Measurements from ENCODE around the gene CBX8. TPM values are rescaled to one million over a fixed set of nuclear protein-coding genes. Genes with fewer than 3 reads are reported as not detected.
A peak's percentile ranks its signal among the peaks of the same experiment; 100 is the strongest.

Gene CBX8
- total RNA-seq, 1 experiment from 2014 or later: 2.0 TPM

- peak overlapping the region; percentile 48 for H3K4me3 Mint-ChIP-seq
- peaks cover 49% of the 10 kb centered on the region for H3K4me1 Mint-ChIP-seq
Measured at GRCh38 chr17:79797492-79798298, 818 bp upstream of the CBX8 start.

DNA sequence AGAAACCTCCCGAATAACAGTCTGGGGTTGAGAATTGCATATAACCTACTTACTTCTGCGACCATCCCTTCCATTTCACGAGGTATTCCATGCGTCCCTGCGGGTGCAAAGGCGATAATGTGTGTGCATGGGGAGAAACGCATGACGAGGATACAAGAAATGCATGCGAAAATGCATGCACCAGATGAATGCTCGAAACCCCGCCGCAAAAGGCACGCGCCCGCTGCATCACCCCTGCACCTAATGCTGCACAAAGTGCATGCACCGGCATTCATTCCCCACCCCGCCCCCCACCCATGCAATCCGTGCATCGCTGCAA lies 474 bp downstream of the CBX8 start:
- ATAC-seq: no peak
- ChIA-PET CTCF (interaction anchor here (0.7 to 9.2 kb wide), 28 partner anchors 7 to 305 kb away, joined by 3 to 119 read pairs (median 6); partner anchors contain the start of genes CBX4 and GAA), POLR2A (interaction anchor here (0.8 to 2.7 kb wide), 12 partner anchors 10 to 197 kb away, joined by 3 to 11 read pairs (median 6); partner anchors contain the start of genes CBX2 and CBX4)
- H3K27me3 Mint-ChIP-seq (ENCODE audit: low read depth): peaks cover 94% of the 10 kb centered on the region
- no peak for DNase-seq (ENCODE audit: low spot score)
- no peak overlapping the region for H3K27ac Mint-ChIP-seq
- peak overlapping the region; percentile 68 for H3K4me3 Mint-ChIP-seq
- no peak for TF ChIP-seq CBFB (CRISPR knock-in tag; IDR thresholded peaks at IDR 0.05; ENCODE audit: low read depth)
- no peak for TF ChIP-seq ZNF396 (CRISPR knock-in tag; IDR thresholded peaks at IDR 0.05; ENCODE audit: borderline replicate concordance)
- no peak for TF ChIP-seq SMAD4 (CRISPR knock-in tag; IDR thresholded peaks at IDR 0.05)
- TF ChIP-seq AR (CRISPR knock-in tag; IDR thresholded peaks at IDR 0.05): no peak
- TF ChIP-seq MLX (CRISPR knock-in tag; IDR thresholded peaks at IDR 0.05): no peak
- TF ChIP-seq ZNF138 (CRISPR knock-in tag; conservative IDR thresholded peaks at IDR 0.05): no peak
- no peak for TF ChIP-seq ATF3 (CRISPR knock-in tag; conservative IDR thresholded peaks at IDR 0.05)
- H3K36me3 Mint-ChIP-seq: no peaks in the 10 kb centered on the region
- peaks cover 42% of the 10 kb centered on the region for H3K4me1 Mint-ChIP-seq
- no peaks in the 10 kb centered on the region for H3K9me3 Mint-ChIP-seq

More at GRCh38 chr17:79797492-79798298, 818 bp upstream of the CBX8 start:
- TF ChIP-seq PREB (CRISPR knock-in tag; IDR thresholded peaks at IDR 0.05; ENCODE audit: borderline replicate concordance): 0 out of 2 replicates have a peak, but pooled peaks have one; percentile 33
- TF ChIP-seq, protein P1, sequence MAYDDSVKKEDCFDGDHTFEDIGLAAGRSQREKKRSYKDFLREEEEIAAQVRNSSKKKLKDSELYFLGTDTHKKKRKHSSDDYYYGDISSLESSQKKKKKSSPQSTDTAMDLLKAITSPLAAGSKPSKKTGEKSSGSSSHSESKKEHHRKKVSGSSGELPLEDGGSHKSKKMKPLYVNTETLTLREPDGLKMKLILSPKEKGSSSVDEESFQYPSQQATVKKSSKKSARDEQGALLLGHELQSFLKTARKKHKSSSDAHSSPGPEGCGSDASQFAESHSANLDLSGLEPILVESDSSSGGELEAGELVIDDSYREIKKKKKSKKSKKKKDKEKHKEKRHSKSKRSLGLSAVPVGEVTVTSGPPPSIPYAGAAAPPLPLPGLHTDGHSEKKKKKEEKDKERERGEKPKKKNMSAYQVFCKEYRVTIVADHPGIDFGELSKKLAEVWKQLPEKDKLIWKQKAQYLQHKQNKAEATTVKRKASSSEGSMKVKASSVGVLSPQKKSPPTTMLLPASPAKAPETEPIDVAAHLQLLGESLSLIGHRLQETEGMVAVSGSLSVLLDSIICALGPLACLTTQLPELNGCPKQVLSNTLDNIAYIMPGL (CRISPR knock-in tag; IDR thresholded peaks at IDR 0.05): no peak
- 0 out of 2 replicates have a peak, but pooled peaks have one; percentile 18 for TF ChIP-seq GABPB1 (CRISPR knock-in tag; IDR thresholded peaks at IDR 0.05)
- Mint-ChIP-seq H3K27me3 (ENCODE audit: low read depth) (peaks cover 94% of the 10 kb centered on the region), H3K9me3 (no peaks in the 10 kb centered on the region), H3K27ac (no peak overlapping the region), H3K36me3 (no peaks in the 10 kb centered on the region)
- POLR2A ChIA-PET: interaction anchor here (0.6 to 2.7 kb wide), 10 partner anchors 11 to 196 kb away, joined by 3 to 11 read pairs (median 6); partner anchors contain the start of gene CBX4
- DNase-seq (ENCODE audit: low spot score) (peak; percentile 50), ATAC-seq (peak; percentile 4)
- CTCF ChIA-PET: interaction anchor here (0.5 to 9.2 kb wide), 30 partner anchors 8 to 814 kb away, joined by 3 to 119 read pairs (median 6); partner anchors contain the start of genes CBX4 and GAA

DNA sequence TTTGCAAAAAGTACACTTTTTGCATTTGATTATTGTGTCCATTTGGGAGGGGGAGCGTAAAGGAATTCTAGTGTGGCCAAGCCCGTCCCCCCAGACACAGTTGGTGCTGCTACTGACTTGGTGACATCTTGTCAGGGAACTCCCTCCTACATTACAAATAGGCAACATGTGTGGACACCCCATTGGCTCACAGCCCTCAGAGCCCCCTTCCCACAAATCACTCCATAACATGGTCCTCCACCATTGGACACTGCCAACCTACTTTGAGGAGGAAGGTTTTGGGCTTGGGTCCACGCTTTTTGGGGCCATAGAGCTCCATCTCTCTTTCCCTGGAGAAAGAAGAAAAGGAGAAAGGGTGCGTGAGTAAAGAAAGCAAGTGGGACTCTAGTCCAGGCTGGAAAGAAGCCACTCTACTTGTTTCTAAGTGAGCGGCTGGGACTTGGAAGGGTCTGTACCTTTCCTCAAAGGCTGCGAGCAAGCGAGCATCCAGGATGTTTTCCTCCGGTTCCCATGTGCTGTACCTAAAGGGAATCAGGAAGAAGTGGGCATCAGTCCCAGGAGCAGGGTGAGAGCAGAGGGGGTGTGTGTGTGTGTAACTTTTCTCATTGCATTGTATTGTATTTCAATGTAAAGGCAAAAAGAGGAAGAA lies 958 bp downstream of the CBX8 start:
- ATAC-seq (no peak), DNase-seq (ENCODE audit: low spot score) (no peak)
- H3K9me3 Mint-ChIP-seq: no peaks in the 10 kb centered on the region
- TF ChIP-seq NR1H2 (CRISPR knock-in tag; IDR thresholded peaks at IDR 0.05) (no peak), MLX (CRISPR knock-in tag; IDR thresholded peaks at IDR 0.05) (no peak)
- TF ChIP-seq, protein P2, sequence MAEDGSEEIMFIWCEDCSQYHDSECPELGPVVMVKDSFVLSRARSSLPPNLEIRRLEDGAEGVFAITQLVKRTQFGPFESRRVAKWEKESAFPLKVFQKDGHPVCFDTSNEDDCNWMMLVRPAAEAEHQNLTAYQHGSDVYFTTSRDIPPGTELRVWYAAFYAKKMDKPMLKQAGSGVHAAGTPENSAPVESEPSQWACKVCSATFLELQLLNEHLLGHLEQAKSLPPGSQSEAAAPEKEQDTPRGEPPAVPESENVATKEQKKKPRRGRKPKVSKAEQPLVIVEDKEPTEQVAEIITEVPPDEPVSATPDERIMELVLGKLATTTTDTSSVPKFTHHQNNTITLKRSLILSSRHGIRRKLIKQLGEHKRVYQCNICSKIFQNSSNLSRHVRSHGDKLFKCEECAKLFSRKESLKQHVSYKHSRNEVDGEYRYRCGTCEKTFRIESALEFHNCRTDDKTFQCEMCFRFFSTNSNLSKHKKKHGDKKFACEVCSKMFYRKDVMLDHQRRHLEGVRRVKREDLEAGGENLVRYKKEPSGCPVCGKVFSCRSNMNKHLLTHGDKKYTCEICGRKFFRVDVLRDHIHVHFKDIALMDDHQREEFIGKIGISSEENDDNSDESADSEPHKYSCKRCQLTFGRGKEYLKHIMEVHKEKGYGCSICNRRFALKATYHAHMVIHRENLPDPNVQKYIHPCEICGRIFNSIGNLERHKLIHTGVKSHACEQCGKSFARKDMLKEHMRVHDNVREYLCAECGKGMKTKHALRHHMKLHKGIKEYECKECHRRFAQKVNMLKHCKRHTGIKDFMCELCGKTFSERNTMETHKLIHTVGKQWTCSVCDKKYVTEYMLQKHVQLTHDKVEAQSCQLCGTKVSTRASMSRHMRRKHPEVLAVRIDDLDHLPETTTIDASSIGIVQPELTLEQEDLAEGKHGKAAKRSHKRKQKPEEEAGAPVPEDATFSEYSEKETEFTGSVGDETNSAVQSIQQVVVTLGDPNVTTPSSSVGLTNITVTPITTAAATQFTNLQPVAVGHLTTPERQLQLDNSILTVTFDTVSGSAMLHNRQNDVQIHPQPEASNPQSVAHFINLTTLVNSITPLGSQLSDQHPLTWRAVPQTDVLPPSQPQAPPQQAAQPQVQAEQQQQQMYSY (CRISPR knock-in tag; IDR thresholded peaks at IDR 0.05): no peak
- peaks cover 94% of the 10 kb centered on the region for H3K27me3 Mint-ChIP-seq (ENCODE audit: low read depth)
- POLR2A ChIA-PET: interaction anchor here (1.1 to 2.6 kb wide), 6 partner anchors 14 to 154 kb away, joined by 3 to 11 read pairs (median 7); partner anchors contain the start of gene CBX4
- no peaks in the 10 kb centered on the region for H3K36me3 Mint-ChIP-seq
- peak overlapping the region; percentile 68 for H3K4me3 Mint-ChIP-seq
- CTCF ChIA-PET: interaction anchor here (1.4 to 9.2 kb wide), 7 partner anchors 8 to 45 kb away, joined by 6 to 119 read pairs (median 11); partner anchors contain the start of gene CBX4
- peaks cover 42% of the 10 kb centered on the region for H3K4me1 Mint-ChIP-seq
- no peak overlapping the region for H3K27ac Mint-ChIP-seq

All from WTC11 (cell line).